ENCODE data around the gene RASA3. TPM values are rescaled to one million over a fixed set of nuclear protein-coding genes. Genes with fewer than 3 reads are reported as not detected.

RASA3 gene
- polyA plus RNA-seq, 1 experiment, result 31.4 TPM

- CTCF ChIA-PET, result no interaction called here
Measured at GRCh38 chr13:114035583-114036531, 96.6 kb downstream of the RASA3 start.

GRCh38 chr13:114035186-114035582 is 97.2 kb downstream of the RASA3 start:
- ChIA-PET CTCF (interaction anchor here (1.0 to 1.5 kb wide), 2 partner anchors 8 to 9 kb away, joined by 3 to 5 read pairs; no protein-coding TSS in a partner anchor), POLR2A (interaction anchor here (0.5 kb wide), 1 partner anchor 39 kb away, joined by 3 read pairs; no protein-coding TSS in a partner anchor)
- TF ChIP-seq, protein P1, sequence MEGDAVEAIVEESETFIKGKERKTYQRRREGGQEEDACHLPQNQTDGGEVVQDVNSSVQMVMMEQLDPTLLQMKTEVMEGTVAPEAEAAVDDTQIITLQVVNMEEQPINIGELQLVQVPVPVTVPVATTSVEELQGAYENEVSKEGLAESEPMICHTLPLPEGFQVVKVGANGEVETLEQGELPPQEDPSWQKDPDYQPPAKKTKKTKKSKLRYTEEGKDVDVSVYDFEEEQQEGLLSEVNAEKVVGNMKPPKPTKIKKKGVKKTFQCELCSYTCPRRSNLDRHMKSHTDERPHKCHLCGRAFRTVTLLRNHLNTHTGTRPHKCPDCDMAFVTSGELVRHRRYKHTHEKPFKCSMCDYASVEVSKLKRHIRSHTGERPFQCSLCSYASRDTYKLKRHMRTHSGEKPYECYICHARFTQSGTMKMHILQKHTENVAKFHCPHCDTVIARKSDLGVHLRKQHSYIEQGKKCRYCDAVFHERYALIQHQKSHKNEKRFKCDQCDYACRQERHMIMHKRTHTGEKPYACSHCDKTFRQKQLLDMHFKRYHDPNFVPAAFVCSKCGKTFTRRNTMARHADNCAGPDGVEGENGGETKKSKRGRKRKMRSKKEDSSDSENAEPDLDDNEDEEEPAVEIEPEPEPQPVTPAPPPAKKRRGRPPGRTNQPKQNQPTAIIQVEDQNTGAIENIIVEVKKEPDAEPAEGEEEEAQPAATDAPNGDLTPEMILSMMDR (IDR thresholded peaks at IDR 0.05; ENCODE audit: insufficient read depth, low read depth, low read length), result no peak
- H3K36me3 ChIP-seq (ENCODE audit: control insufficient read depth, insufficient read depth, low read length), result peaks cover 12% of the 10 kb centered on the region
- DNase-seq (ENCODE audit: low read depth), result no peak
- H3K4me3 ChIP-seq (ENCODE audit: low read depth, low read length), result no peak overlapping the region
- H3K27me3 ChIP-seq (ENCODE audit: control insufficient read depth, insufficient read depth, low read length), result no peaks in the 10 kb centered on the region

More at GRCh38 chr13:114035583-114036531, 96.6 kb downstream of the RASA3 start:
- POLR2A ChIA-PET, result no interaction called here
- Histone ChIP-seq H3K27me3 (ENCODE audit: control insufficient read depth, insufficient read depth, low read length) (no peaks in the 10 kb centered on the region), H3K4me3 (ENCODE audit: low read depth, low read length) (no peak overlapping the region), H3K36me3 (ENCODE audit: control insufficient read depth, insufficient read depth, low read length) (peaks cover 11% of the 10 kb centered on the region)
- DNase-seq (ENCODE audit: low read depth), result no peak
- TF ChIP-seq, protein P1 (IDR thresholded peaks at IDR 0.05; ENCODE audit: insufficient read depth, low read depth, low read length), result no peak

DNA sequence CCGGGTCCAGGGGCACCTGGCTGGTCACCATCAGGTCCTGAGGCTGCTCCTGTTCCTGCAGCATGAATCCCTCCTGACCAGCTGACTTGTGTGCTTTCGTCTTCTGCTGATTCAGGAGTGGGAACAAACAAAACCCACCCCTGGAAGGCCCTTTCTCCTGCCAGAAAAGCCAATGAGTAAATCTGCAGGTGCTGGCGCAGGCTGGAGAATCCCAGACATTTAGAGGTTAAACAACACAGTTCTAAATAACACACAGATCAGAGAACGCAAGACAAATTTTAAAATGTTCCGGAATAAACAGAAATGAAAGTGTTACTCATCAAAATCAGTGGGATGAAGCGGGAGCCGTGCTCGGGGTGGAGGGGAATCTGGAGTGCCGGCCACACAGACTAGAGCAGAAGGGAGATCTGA is 97.9 kb downstream of the RASA3 start:
- TF ChIP-seq, protein P1 (IDR thresholded peaks at IDR 0.05; ENCODE audit: insufficient read depth, low read depth, low read length), result no peak
- no peak overlapping the region for H3K4me3 ChIP-seq (ENCODE audit: low read depth, low read length)
- ChIA-PET CTCF (interaction anchor here (0.6 to 1.5 kb wide), 3 partner anchors 8 to 143 kb away, joined by 3 to 5 read pairs (median 3); no protein-coding TSS in a partner anchor), POLR2A (interaction anchor here (0.5 kb wide), 1 partner anchor 40 kb away, joined by 3 read pairs; no protein-coding TSS in a partner anchor)
- H3K36me3 ChIP-seq (ENCODE audit: control insufficient read depth, insufficient read depth, low read length), result peaks cover 12% of the 10 kb centered on the region
- H3K27me3 ChIP-seq (ENCODE audit: control insufficient read depth, insufficient read depth, low read length), result no peaks in the 10 kb centered on the region
- DNase-seq (ENCODE audit: low read depth), result no peak

DNA sequence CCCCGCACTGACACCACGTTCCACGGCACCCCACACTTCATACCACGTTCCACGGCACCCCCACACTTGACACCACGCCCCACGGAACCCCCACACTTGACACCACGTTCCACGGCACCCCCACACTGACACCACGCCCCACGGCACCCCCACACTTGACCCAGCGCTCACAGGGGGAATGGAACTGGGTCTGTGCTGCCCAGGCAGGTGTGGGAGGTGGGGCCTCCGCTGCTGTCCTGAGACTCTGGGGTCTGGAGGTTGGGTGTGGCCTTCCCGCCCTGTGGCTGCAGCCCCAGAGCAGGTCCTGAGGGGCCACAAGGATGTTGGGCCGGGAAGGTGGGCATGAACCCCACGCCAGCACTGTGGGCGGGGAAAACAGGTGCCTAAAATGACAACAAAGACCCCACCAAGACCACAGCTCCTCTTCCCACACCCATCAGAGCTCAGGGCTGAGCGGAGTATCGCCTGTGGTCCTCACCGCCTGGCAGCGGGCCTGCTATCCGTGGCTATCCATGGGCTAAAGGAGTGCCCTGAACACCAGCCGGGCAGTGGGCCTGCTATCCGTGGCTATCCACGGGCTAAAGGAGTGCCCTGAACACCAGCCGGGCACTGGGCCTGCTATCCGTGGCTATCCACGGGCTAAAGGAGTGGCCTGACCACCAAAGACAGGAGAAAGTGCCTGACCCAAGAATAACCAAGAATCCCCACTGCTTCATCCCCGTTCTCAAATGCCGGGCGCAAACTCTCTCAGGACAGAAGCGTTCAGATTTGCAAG is 98.7 kb downstream of the RASA3 start:
- DNase-seq (ENCODE audit: low read depth), result no peak
- CTCF ChIA-PET, result interaction anchor here (0.6 to 1.5 kb wide), 2 partner anchors 8 to 144 kb away, joined by 3 to 5 read pairs; no protein-coding TSS in a partner anchor
- H3K4me3 ChIP-seq (ENCODE audit: low read depth, low read length), result no peak overlapping the region
- H3K36me3 ChIP-seq (ENCODE audit: control insufficient read depth, insufficient read depth, low read length), result peaks cover 10% of the 10 kb centered on the region
- POLR2A ChIA-PET, result no interaction called here
- H3K27me3 ChIP-seq (ENCODE audit: control insufficient read depth, insufficient read depth, low read length), result no peaks in the 10 kb centered on the region
- TF ChIP-seq, protein P1 (IDR thresholded peaks at IDR 0.05; ENCODE audit: insufficient read depth, low read depth, low read length), result no peak

Measured in BJ (cell line).